ENCODE measurements around the gene NSUN7. TPM values are rescaled to one million over a fixed set of nuclear protein-coding genes. Genes with fewer than 3 reads are reported as not detected.
"Not testable (repeated sequence)": the region's sequence is repeated elsewhere in the genome, so short reads cannot be mapped to it uniquely, and the experiment has no call there.

The NSUN7 gene
- total RNA-seq, 2 experiments from 2014 or later, result 0.14 to 0.39 TPM

DNA sequence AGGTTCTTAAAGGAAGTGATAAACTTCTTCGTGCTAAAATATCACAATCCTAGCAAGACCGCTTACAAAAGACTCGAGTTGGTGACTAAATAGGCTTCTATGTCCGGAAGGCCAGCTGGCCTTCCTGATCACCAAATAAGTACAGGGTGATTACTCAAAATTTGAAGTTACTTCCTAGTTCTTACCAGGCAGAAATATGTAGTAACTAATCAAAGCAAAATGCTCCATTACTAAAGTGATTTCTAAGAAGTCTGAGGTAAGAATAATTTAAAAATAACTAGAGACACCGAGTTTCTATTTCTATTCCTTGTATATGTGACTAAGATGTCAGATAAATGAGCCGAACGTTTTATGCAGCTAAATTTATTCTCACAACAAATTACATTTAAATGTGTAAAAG, 62.2 kb downstream of the NSUN7 start:
- Mint-ChIP-seq H3K27me3 (no peaks in the 10 kb centered on the region), H3K36me3 (ENCODE audit: low read depth) (no peaks in the 10 kb centered on the region), H3K4me1 (ENCODE audit: low read depth) (no peaks in the 10 kb centered on the region), H3K4me3 (no peak overlapping the region), H3K9me3 (no peaks in the 10 kb centered on the region), H3K27ac (no peak overlapping the region)
- Histone ChIP-seq H3K4me3 (ENCODE audit: low read length) (no peak overlapping the region), H3K27ac (ENCODE audit: low read depth in 1 of 2, low read length in 2 of 2) (no peak overlapping the region), H3K9me3 (ENCODE audit: control insufficient read depth in 1 of 2, insufficient read depth in 1 of 2, low read length in 2 of 2) (no peaks in the 10 kb centered on the region), H3K27me3 (ENCODE audit: control insufficient read depth in 1 of 2, insufficient read depth in 2 of 2, low read length in 2 of 2) (no peaks in the 10 kb centered on the region), H3K36me3 (ENCODE audit: insufficient read depth, low read length) (no peaks in the 10 kb centered on the region), H3K4me1 (ENCODE audit: insufficient read depth, low read length) (no peaks in the 10 kb centered on the region)
- TF ChIP-seq, protein P1, sequence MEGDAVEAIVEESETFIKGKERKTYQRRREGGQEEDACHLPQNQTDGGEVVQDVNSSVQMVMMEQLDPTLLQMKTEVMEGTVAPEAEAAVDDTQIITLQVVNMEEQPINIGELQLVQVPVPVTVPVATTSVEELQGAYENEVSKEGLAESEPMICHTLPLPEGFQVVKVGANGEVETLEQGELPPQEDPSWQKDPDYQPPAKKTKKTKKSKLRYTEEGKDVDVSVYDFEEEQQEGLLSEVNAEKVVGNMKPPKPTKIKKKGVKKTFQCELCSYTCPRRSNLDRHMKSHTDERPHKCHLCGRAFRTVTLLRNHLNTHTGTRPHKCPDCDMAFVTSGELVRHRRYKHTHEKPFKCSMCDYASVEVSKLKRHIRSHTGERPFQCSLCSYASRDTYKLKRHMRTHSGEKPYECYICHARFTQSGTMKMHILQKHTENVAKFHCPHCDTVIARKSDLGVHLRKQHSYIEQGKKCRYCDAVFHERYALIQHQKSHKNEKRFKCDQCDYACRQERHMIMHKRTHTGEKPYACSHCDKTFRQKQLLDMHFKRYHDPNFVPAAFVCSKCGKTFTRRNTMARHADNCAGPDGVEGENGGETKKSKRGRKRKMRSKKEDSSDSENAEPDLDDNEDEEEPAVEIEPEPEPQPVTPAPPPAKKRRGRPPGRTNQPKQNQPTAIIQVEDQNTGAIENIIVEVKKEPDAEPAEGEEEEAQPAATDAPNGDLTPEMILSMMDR (IDR thresholded peaks at IDR 0.05), result no peak
- peak in 2 of 14 experiments; percentile 32 to 51 for DNase-seq
- no peak for ATAC-seq (ENCODE audit: poor library complexity)
- POLR2A ChIA-PET, result no interaction called here
- CTCF ChIA-PET, result no interaction called here
- intact Hi-C loops (cut with DNase I, micrococcal nuclease), result no loop called here

DNA sequence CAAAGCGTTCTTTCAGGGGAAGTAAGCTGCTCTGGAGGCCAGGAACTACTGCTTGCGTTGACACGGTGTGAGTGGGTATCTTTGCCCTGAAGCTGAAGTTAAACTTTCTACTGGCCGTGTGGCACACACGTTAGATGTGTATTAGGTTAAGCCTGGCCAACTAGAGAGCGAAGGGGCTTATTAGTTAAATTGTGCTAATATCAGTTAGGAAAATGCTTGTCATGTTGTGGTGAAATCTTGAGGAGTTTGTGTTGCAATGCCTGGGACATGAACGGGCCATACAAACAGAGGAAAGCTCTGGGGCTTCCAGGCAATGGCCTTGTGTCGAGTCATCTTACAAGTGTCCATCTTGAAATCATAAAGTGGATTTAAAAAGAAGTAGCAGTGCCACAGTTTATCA, 62.6 kb downstream of the NSUN7 start:
- peak in 2 of 14 experiments; percentile 19 to 35 for DNase-seq
- Mint-ChIP-seq H3K36me3 (ENCODE audit: low read depth) (no peaks in the 10 kb centered on the region), H3K9me3 (no peaks in the 10 kb centered on the region), H3K27me3 (no peaks in the 10 kb centered on the region), H3K4me3 (no peak overlapping the region), H3K4me1 (ENCODE audit: low read depth) (no peaks in the 10 kb centered on the region), H3K27ac (no peak overlapping the region)
- no peaks in the 10 kb centered on the region for H3K9me3 ChIP-seq (ENCODE audit: control insufficient read depth in 1 of 2, insufficient read depth in 1 of 2, low read length in 2 of 2)
- no peaks in the 10 kb centered on the region for H3K4me1 ChIP-seq (ENCODE audit: insufficient read depth, low read length)
- intact Hi-C loops (cut with DNase I, micrococcal nuclease), result no loop called here
- ChIA-PET CTCF (no interaction called here), POLR2A (no interaction called here)
- H3K4me3 ChIP-seq (ENCODE audit: low read length), result no peak overlapping the region
- TF ChIP-seq, protein P1 (IDR thresholded peaks at IDR 0.05), result no peak
- no peaks in the 10 kb centered on the region for H3K27me3 ChIP-seq (ENCODE audit: control insufficient read depth in 1 of 2, insufficient read depth in 2 of 2, low read length in 2 of 2)
- H3K36me3 ChIP-seq (ENCODE audit: insufficient read depth, low read length), result no peaks in the 10 kb centered on the region
- no peak for ATAC-seq (ENCODE audit: poor library complexity)
- no peak overlapping the region for H3K27ac ChIP-seq (ENCODE audit: low read depth in 1 of 2, low read length in 2 of 2)

DNA sequence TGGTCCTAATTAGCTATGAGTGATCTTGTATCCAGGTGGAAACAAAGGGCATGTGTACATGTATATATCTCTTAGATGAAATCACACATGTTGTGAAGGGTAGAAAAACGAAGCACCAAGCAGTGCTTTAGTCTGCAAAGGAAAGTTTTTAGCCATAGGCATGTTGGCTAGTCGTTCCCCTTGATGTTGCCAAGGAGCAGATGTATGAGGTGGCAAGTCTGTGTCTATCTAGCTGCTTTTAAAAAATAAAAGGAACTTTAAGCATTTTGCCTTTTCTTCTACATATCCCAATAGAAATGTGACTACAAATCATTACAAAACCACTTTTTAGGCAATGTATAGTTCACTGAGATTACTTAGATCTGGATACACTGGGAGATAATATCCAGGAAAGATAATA, 63.1 kb downstream of the NSUN7 start:
- H3K36me3 Mint-ChIP-seq (ENCODE audit: low read depth), result no peaks in the 10 kb centered on the region
- Histone ChIP-seq H3K36me3 (ENCODE audit: insufficient read depth, low read length) (no peaks in the 10 kb centered on the region), H3K9me3 (ENCODE audit: control insufficient read depth in 1 of 2, insufficient read depth in 1 of 2, low read length in 2 of 2) (no peaks in the 10 kb centered on the region), H3K4me3 (ENCODE audit: low read length) (no peak overlapping the region), H3K27me3 (ENCODE audit: control insufficient read depth in 1 of 2, insufficient read depth in 2 of 2, low read length in 2 of 2) (no peaks in the 10 kb centered on the region), H3K27ac (ENCODE audit: low read depth in 1 of 2, low read length in 2 of 2) (no peak overlapping the region), H3K4me1 (ENCODE audit: insufficient read depth, low read length) (no peaks in the 10 kb centered on the region)
- ChIA-PET POLR2A (no interaction called here), CTCF (no interaction called here)
- no peak overlapping the region for H3K27ac Mint-ChIP-seq
- no peak overlapping the region for H3K4me3 Mint-ChIP-seq
- intact Hi-C loops (cut with DNase I, micrococcal nuclease), result no loop called here
- H3K4me1 Mint-ChIP-seq (ENCODE audit: low read depth), result no peaks in the 10 kb centered on the region
- DNase-seq (no peak), ATAC-seq (ENCODE audit: poor library complexity) (no peak)
- no peaks in the 10 kb centered on the region for H3K27me3 Mint-ChIP-seq
- no peaks in the 10 kb centered on the region for H3K9me3 Mint-ChIP-seq
- TF ChIP-seq, protein P1 (IDR thresholded peaks at IDR 0.05), result no peak

DNA sequence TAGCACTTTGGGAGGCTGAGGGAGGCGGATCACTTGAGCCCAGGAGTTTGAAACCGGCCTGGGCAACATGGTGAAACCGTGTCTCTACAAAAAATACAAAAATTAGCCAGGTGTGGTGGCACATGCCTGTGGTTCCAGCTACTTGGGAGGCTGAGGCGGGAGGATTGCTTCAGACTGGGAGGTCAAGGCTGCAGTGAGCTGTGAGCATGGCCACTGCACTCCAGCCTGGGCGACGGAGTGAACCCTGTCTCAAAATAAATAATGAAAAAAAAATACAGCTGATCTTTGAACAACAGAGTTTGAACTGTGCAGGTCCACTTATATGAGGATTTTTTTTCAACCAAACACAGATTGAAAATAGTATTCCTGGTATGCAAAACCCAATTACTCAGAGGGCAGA, 67.4 kb downstream of the NSUN7 start:
- H3K27ac ChIP-seq (ENCODE audit: low read depth in 1 of 2, low read length in 2 of 2); H3K9me3 ChIP-seq (ENCODE audit: control insufficient read depth in 1 of 2, insufficient read depth in 1 of 2, low read length in 2 of 2); POLR2A ChIA-PET; H3K4me3 ChIP-seq (ENCODE audit: low read length); H3K4me1 ChIP-seq (ENCODE audit: insufficient read depth, low read length); H3K36me3 Mint-ChIP-seq (ENCODE audit: low read depth); H3K4me1 Mint-ChIP-seq (ENCODE audit: low read depth); CTCF ChIA-PET; intact Hi-C loops (cut with DNase I, micrococcal nuclease); H3K4me3 Mint-ChIP-seq; H3K27me3 Mint-ChIP-seq; H3K9me3 Mint-ChIP-seq; H3K27me3 ChIP-seq (ENCODE audit: control insufficient read depth in 1 of 2, insufficient read depth in 2 of 2, low read length in 2 of 2); H3K27ac Mint-ChIP-seq; H3K36me3 ChIP-seq (ENCODE audit: insufficient read depth, low read length); ATAC-seq (ENCODE audit: poor library complexity); DNase-seq: not testable (repeated sequence)

Measured in CD4-positive, alpha-beta T cell (primary cell).